Osteoblast (primary cell): Measurements from ENCODE around the gene PRMT7. TPM values are rescaled to one million over a fixed set of nuclear protein-coding genes. Genes with fewer than 3 reads are reported as not detected.

Experiments used
- DNase-seq: peaks from one replicate; pipeline ENCODE4 v3.0.0; 2011; ENCODE audit warnings: low spot score, mixed read lengths; ENCODE audit not compliant: insufficient read length; ENCODE audit errors: missing footprints
- H2AFZ ChIP-seq: 2 replicates; pipeline ENCODE4 v1.6.0; 2011; ENCODE audit warnings: mild to moderate bottlenecking, low read length
- H3K27ac ChIP-seq: 2 replicates; pipeline ENCODE4 v1.5.1; 2011; ENCODE audit warnings: mild to moderate bottlenecking, low read depth, low read length, moderate library complexity
- H3K27me3 ChIP-seq: 2 replicates; pipeline ENCODE4 v1.6.0; 2012; ENCODE audit warnings: mild to moderate bottlenecking, control low read depth, inconsistent platforms, low read length, moderate library complexity; ENCODE audit not compliant: insufficient read depth
- H3K36me3 ChIP-seq: 2 replicates; pipeline ENCODE4 v1.5.1; 2011; ENCODE audit warnings: mild to moderate bottlenecking, low read length, control low read depth, moderate library complexity; ENCODE audit not compliant: insufficient read depth
- H3K4me1 ChIP-seq: 2 replicates; pipeline ENCODE4 v1.5.1; 2011; ENCODE audit warnings: mild to moderate bottlenecking, low read length, control low read depth, moderate library complexity; ENCODE audit not compliant: insufficient read depth
- H3K4me2 ChIP-seq: 2 replicates; pipeline ENCODE4 v1.6.0; 2011; ENCODE audit warnings: mild to moderate bottlenecking, low read length; ENCODE audit not compliant: insufficient read depth
- H3K4me3 ChIP-seq: fragments of 200-600 bp; sonication (generic); 3 replicates; pipeline ENCODE4 v1.5.1; 2012; ENCODE audit warnings: mild to moderate bottlenecking, low read length, inconsistent platforms; ENCODE audit not compliant: insufficient read depth
- H3K79me2 ChIP-seq: 2 replicates; pipeline ENCODE4 v1.6.0; 2012; ENCODE audit warnings: mild to moderate bottlenecking, low read length, control low read depth, inconsistent platforms; ENCODE audit not compliant: insufficient read depth
- H3K9me3 ChIP-seq: 2 replicates; pipeline ENCODE4 v1.5.1; 2011; ENCODE audit warnings: low read depth, low read length, control low read depth
- H4K20me1 ChIP-seq: 2 replicates; pipeline ENCODE4 v1.6.0; 2012; ENCODE audit warnings: mild to moderate bottlenecking, low read length, control low read depth; ENCODE audit not compliant: insufficient read depth
- total RNA-seq: library from RNA; depleted of rRNA; stranded (reverse); fragments of >200 nt; gene quantifications from 2 replicates; pipeline ENCODE4 v1.2.3, GENCODE V29; 2012
- TF ChIP-seq, protein P1 (sequence below): IDR thresholded peaks from 2 replicates; pipeline ENCODE4 v1.5.1; 2011; ENCODE audit warnings: mild to moderate bottlenecking, low read depth, low read length, moderate library complexity; ENCODE audit errors: extremely low read depth

Gene PRMT7
- total RNA-seq, 1 donor = 36.9 TPM

DNA sequence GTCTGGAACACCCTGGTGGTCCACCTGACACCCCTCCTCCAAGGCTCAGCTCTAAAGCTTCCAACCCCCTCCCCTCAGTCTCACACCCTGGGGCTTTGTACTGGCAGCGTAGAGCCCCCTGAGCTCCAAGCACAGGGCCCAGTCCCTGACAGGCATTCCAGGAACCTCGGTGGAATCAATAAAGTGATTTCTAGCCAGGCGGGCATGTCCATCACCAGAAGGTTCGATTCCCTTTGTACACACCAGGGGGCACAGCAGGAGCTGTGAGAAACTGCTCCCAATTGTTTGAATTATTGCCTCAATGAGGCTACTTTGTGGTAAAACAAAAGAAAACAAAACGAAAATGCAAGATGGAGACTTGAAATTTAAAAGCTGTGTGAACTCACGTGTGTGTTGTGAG is 85.7 kb downstream of the PRMT7 start:
- H4K20me1 ChIP-seq = no peaks in the 10 kb centered on the region
- peaks cover under 1% of the 10 kb centered on the region for H3K4me1 ChIP-seq
- H3K4me2 ChIP-seq = peak overlapping the region; percentile 34
- H3K9me3 ChIP-seq = no peaks in the 10 kb centered on the region
- TF ChIP-seq, protein P1, sequence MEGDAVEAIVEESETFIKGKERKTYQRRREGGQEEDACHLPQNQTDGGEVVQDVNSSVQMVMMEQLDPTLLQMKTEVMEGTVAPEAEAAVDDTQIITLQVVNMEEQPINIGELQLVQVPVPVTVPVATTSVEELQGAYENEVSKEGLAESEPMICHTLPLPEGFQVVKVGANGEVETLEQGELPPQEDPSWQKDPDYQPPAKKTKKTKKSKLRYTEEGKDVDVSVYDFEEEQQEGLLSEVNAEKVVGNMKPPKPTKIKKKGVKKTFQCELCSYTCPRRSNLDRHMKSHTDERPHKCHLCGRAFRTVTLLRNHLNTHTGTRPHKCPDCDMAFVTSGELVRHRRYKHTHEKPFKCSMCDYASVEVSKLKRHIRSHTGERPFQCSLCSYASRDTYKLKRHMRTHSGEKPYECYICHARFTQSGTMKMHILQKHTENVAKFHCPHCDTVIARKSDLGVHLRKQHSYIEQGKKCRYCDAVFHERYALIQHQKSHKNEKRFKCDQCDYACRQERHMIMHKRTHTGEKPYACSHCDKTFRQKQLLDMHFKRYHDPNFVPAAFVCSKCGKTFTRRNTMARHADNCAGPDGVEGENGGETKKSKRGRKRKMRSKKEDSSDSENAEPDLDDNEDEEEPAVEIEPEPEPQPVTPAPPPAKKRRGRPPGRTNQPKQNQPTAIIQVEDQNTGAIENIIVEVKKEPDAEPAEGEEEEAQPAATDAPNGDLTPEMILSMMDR = peak; percentile 82
- no peaks in the 10 kb centered on the region for H3K36me3 ChIP-seq
- H3K4me3 ChIP-seq = no peak overlapping the region
- no peak overlapping the region for H2AFZ ChIP-seq
- H3K27me3 ChIP-seq = no peaks in the 10 kb centered on the region
- DNase-seq = no peak
- no peak overlapping the region for H3K27ac ChIP-seq
- H3K79me2 ChIP-seq = no peaks in the 10 kb centered on the region

DNA sequence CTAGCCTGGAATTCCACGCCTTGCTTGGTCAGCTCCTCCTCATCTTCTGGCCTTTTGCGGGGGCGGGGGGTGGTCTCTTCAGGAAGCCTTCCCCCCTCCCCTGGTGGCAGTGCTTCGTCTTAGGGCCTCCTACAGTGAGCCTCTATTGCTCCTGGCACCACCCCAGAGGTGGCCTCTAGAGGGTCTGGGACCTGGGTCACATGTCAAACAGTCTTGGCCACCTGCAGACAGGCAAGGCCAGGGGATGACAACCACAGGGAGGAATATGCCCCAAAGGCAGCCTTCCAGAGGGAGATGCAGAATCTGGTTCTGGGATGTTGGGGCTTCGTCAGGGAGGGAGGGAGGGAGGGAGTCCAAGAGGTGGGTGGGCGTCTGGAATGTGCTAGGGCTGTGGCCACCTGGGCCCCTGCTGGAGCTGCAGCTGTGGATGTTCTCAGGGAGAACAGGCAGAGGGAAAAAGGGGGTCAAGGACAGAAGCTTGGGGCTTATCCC is 86.9 kb downstream of the PRMT7 start:
- H3K27ac ChIP-seq = no peak overlapping the region
- no peak overlapping the region for H3K4me2 ChIP-seq
- H4K20me1 ChIP-seq = no peaks in the 10 kb centered on the region
- no peak overlapping the region for H2AFZ ChIP-seq
- H3K36me3 ChIP-seq = no peaks in the 10 kb centered on the region
- H3K79me2 ChIP-seq = no peaks in the 10 kb centered on the region
- no peak overlapping the region for H3K4me3 ChIP-seq
- H3K27me3 ChIP-seq = no peaks in the 10 kb centered on the region
- TF ChIP-seq, protein P1 = no peak
- DNase-seq = no peak
- peaks cover 13% of the 10 kb centered on the region for H3K4me1 ChIP-seq
- H3K9me3 ChIP-seq = no peaks in the 10 kb centered on the region

DNA sequence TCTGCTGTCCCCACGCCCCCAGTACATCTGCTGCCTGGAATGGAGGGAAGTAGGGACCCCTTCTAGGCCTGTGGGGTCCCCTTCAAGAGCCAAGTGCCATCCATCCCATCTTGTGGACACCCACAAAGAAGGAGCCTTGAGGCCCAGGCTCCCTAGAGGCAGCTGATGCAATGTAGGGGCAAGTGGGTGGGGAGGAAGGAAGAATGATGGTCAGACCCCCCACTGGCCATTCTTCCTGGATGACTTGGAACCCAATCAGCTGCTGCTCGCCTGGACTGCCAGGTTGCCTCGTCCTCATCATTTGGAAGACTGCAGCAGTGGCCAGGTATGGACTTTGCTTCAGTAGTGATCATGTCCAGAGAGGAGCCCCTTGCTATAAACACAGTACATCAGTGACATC is 88.6 kb downstream of the PRMT7 start:
- no peaks in the 10 kb centered on the region for H3K9me3 ChIP-seq
- no peak overlapping the region for H3K27ac ChIP-seq
- H3K4me3 ChIP-seq = no peak overlapping the region
- H2AFZ ChIP-seq = no peak overlapping the region
- no peaks in the 10 kb centered on the region for H3K36me3 ChIP-seq
- H3K4me2 ChIP-seq = no peak overlapping the region
- DNase-seq = no peak
- H3K79me2 ChIP-seq = no peaks in the 10 kb centered on the region
- TF ChIP-seq, protein P1 = no peak
- peaks cover 15% of the 10 kb centered on the region for H3K4me1 ChIP-seq
- no peaks in the 10 kb centered on the region for H4K20me1 ChIP-seq
- no peaks in the 10 kb centered on the region for H3K27me3 ChIP-seq

DNA sequence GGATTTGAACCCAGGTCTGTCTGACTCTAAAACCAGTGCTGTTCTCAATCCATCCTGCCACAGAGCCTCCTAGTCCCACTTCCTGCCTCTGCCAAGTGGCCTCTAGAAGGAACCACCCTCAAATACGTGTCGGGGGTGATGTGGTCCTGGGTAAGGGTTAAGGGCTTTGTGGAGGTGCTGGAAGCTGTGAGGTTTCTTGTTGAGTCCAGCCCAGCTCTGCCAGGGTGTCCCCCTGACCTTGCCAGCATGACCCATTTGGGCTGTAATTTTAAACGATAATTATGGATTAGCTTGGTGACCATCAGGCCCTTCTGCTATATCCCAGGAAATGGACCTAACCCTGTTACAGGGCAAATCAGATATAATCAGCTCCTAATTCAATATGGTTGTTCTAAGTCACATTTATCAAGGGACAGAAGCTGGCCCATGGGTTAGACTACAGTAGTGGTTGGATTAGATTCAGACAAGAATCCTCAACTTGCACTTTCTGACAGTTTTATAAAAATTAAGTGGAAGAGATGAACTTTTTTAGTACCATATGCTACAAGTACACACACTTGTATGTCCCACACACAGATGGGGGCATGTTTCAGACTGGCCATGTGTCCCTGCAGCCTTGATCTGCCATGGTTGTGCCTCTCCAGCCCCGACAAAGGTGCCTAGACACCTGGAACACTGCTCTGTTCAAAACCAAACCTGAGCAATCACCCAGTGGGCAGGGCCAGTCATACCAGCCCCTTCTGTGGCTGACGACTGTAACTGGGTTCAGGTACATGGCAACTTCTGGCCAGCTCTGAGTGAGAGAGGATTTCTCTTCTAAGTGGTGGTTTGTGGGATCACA is 89.5 kb downstream of the PRMT7 start:
- H3K4me3 ChIP-seq = no peak overlapping the region
- no peaks in the 10 kb centered on the region for H3K27me3 ChIP-seq
- no peak overlapping the region for H3K4me2 ChIP-seq
- no peak overlapping the region for H2AFZ ChIP-seq
- DNase-seq = no peak
- H3K9me3 ChIP-seq = no peaks in the 10 kb centered on the region
- no peak overlapping the region for H3K27ac ChIP-seq
- no peaks in the 10 kb centered on the region for H4K20me1 ChIP-seq
- no peaks in the 10 kb centered on the region for H3K79me2 ChIP-seq
- no peaks in the 10 kb centered on the region for H3K36me3 ChIP-seq
- TF ChIP-seq, protein P1 = no peak
- peaks cover 15% of the 10 kb centered on the region for H3K4me1 ChIP-seq
